Colon (tissue), 2 donors: Measurements from ENCODE around the gene ERP44.
"Not testable (repeated sequence)": the region's sequence is repeated elsewhere in the genome, so short reads cannot be mapped to it uniquely, and the experiment has no call there.

Source experiments
- FAIRE-seq: peaks from 2 replicates; lab custom pipeline; 2012; peaks lifted over from hg19 to GRCh38; lab: Jason Lieb, UNC
- donor health status: control.
- donor health status: control.

ERP44 gene

DNA sequence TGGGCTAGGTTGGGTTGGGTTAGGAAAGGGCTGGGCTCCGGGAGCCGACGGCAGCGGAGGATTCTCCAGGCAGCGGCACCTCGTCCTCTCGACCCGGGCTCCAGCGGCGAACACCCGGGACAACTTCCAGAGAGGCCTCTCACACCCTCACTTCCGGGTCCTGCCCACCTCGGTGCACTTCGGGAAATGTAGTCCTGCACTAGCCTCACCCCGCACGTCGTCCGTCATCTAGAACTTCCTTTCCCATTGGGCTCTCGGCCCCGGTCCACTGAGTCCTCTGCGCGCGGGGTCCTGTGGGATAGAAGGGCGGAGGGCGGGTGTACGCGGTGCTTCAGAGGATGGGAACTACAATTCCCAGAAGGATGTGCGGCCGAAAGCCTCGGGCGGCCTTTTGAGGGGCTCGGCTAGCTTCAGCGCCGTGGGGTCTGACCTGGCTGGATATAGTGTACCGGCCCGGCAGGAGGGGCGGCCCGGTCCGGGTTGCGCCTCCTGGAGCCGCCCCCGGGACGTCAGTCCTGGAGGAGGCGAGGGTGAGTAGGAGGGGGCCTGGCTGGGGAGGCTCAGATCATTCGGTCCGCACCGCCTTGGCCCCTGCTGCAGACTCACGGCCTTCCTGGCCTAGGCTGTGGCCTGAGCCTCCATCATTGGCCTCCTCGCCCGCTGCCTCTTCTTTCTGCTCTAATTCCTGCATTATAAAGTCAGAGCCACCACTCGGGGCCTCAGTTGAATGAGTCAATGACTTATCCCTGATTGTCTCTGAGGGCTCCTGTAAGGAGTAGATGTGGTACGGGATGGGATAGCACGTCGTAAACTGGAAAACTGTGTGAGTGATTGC is at the start of gene ERP44, which contains the start of gene INVS:
Gene ERP44 (minus strand): TSS at position 114 of the 835 bp plus-strand sequence. CDS start 160 bp downstream, outside the sequence.
Gene INVS (plus strand): TSS at position 357 of the 835 bp plus-strand sequence. CDS start 5,279 bp downstream, outside the sequence.
- no peak for FAIRE-seq

DNA sequence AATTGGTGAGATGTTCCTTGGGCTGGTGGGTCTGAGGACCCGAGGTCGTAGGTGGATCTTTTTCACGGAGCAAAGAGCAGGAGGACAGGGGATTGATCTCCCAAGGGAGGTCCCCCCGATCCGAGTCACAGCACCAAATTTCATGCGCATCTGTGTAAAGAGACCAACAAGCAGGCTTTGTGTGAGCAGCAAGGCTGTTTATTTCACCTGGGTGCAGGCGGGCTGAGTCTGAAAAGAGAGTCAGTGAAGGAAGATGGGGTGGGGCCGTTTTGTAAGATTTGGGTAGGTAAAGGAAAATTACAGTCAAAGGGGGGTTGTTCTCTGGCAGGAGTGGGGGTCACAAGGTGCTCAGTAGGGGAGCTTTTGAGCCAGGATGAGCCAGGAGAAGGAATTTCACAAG is 47.2 kb upstream of the ERP44 start:
- FAIRE-seq = not testable (repeated sequence)

DNA sequence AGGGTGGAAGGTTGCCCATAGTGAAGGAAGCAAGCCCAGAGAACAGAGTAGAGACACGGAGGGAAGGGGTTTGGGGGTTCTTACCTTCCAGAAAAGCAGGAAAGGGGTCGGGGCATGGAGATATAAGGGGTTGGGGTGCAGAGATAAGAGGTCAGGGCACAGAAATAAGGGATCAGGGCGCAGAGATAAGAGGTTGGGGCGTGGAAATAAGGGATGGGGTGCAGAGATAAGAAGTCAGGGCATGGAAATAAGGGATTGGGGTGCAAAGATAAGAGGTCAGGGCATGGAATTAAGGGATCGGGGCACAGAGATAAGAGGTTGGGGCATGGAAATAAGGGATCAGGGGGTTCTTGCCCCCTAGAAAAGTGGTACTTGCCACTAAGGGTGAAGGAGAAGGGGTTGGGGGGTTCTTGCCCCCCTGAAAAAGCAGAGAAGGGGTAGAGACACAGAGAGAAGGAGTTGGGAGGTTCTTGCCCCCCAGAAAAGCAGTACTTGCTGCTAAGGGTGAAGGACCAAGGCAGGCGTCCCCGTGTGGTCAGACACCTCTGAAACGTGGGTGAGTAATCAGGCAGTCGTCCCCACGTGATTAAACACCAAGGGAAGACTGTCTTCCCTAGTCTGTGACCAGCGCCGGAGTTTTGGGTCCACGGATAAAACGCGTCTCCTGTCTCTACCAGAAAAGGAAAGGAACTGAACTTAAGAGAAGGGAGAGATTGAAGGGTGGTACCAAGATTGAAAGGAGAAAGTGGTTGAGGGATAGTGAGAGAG is 46.6 kb upstream of the ERP44 start:
- not testable (repeated sequence) for FAIRE-seq

DNA sequence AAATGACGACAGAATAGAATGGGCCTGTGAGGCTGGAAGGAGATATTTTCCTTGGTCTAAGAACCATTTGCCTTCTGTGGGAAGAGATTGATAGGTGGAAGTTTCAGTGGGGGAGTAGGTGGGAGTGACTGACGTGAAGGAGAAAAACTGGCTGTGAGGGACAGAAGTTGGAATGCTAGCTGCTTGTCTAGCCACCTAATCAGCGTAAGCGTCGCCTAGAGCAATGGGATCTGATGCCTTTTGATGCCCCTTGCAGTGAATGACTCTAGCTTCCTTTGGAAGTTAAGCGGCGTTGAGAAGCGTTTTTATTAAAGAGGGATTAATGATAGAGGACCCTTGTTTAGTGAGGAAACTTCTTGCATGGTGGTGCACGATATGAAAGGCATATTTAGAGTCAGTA is 43.1 kb upstream of the ERP44 start:
- not testable (repeated sequence) for FAIRE-seq

DNA sequence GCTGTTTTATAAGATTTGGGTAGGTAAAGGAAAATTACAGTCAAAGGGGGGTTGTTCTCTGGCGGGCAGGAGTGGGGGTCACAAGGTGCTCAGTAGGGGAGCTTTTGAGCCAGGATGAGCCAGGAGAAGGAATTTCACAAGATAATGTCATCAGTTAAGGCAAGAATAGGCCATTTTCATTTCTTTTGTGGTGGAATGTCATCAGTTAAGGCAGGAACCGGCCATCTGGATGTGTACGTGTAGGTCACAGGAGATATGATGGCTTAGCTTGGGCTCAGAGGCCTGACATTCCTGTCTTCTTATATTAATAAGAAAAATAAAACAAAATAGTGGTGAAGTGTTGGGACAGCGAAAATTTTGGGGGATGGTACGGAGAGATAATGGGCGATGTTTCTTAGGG is 41.5 kb upstream of the ERP44 start:
- FAIRE-seq = not testable (repeated sequence)

DNA sequence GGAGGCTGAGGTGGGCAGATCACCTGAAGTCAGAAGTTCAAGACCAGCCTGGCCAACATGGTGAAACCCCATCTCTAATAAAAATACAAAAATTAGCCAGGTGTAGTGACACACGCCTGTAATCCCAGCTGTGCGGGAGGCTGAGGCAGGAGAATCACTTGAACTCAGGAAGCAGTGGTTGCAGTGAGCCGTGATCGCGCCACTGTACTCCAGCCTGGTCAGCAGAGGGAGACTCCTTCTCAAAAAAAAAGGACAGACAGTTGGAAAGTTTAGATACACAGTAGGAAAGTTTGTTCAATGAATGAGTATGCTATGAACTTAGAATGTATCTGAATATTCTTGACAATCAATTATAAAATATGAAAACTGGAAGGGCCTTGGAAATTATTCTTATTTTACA is 38.0 kb upstream of the ERP44 start:
- not testable (repeated sequence) for FAIRE-seq

DNA sequence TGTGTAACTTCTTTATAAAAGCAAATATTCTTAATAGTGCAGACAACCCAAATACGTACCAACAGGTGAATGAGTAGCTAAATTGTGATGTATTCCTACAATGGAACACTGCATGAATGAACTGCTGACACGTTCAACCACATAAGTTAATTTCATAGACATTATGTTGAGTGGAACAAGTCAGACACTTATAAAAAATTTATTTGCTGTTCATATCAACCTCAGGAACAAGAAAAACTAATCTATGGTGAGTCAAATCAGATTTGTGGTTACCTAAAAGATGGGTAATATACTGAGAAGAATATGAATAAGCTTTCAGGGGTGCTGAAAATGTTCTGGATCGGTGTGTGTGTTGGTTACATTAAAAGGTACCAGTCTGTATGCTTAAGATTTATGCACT is 35.9 kb upstream of the ERP44 start:
- FAIRE-seq = no peak

DNA sequence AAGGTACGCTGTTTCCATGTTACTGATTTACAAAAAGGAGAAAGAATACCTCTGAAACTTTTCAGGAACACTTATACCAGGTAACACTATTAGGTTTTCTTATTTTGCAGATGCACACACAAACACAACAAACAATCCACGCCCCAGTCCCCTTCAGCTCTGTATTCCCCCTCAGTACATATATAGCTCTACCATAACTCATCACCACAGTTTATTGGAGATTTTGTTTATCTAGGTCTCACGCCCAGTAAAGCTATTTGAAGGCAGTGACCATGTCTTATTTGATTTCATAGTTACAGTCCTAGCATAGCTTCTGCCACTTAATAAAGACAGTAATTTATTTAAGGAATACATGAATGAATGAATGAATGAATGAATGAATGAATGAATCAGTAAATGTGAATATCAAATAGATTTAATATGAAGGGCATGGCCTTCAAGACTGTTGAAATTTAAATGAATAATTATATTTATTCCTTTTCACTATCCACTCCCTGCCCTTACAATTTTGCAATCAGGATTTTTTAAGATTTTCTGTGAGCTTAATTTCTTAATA is 33.2 kb upstream of the ERP44 start:
- FAIRE-seq = no peak

DNA sequence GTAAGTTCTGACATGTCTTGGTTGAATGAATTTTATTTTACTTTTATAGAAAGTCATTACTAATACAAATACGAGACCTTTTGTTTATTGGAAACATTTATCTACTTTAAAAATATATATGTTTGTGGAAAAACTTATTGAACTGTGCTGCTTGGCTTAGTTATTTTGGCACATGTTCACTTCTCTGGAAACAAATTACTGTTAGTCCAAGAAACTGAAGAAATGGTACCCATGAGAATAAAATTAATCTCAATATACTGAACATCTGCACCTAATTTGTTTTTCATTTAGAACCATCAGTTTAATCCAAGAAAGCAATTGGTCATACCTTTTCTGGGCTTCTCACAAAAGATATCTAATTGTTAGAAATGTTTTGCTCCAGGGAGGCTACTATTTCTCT is 32.4 kb upstream of the ERP44 start:
- FAIRE-seq = no peak

DNA sequence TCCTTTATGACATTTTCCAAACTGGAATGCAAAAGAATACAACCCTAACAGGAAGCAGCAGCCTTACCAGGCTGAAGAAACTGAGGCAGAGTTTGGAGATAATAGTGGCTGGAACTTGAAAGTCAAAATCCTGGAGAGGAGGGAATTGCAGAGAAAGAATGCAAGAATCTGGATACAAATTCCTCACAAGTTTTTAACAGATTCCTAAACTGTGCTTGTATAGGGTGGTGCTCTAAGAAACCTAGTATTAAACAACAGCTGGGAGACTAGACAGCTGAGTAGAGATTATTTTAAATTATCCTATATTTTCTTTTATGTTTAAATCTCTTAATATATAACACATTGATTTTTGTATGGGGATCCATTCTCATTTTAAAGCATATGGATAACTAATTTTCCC is 31.0 kb upstream of the ERP44 start:
- no peak for FAIRE-seq

DNA sequence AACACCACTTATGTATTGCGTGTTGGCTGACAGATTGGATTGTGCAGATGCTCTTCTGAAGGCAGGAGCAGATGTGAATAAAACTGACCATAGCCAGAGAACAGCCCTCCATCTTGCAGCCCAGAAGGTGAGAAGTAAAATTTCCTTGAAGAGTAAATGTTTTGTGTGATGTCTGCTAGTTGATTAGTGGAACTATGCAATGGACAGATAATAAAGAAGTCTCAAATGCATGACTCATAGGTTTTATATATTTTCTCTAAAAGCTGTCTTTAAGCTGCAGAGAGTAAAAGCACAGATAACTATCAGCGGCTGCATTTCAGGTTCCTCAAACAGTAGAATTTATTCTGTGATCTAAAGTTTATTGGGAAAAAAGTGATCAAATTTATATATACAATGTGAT is 27.6 kb upstream of the ERP44 start:
- FAIRE-seq = no peak

DNA sequence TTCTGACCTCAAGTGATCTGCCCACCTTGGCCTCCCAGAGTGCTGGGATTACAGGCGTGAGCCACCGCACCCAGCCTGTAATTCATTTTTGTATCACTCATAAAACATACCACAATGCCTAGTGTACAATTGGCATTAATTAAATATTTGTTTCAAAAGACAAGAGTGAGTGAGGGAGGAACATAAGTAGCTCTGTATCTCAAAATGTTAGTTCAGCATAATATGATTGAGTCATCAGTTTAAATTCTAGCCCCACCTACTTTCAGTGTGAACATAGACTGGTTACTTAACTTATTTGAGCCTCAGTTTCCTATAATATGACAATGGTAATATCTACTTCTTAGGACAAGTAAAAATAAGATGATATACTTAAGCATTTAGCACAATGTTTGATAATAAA is 27.1 kb upstream of the ERP44 start:
- no peak for FAIRE-seq

DNA sequence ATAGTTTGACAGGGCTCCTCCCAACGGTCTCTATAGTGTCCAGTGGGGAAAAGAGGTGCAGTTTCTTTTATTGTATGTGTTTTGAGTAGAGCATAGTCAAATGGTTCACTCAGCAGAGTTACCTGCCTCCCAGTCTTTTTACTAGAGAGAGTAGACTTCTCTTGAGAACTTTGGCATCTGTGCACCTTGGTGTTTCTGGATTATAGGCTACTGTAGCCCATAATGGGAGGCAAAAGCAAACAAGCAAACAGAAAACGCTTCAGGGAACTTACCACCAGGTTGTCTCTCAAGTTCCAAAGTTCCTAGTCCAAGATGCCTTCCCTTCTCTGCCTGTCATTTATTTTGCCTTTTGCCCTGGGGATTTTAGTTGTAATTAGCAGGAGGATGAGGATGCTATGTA is 26.4 kb upstream of the ERP44 start:
- FAIRE-seq = no peak

DNA sequence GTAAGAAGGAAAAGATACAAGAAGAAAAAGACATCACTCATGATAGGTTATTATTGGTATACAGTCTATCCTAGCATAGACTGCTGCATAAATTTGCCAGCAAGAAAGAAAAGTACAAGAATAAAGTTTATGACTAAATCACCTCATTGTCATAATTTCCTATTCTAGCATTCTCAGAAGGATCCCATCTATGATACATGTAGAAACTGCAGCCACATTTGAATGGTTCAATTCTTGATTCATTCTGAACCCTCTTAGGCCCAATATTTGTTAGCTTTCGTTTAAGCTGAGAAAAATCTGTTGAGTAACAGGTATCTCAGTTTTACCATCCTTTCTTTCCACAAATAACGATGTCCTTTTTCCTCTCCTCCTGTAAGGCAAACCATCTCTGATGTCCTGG is 21.5 kb upstream of the ERP44 start:
- no peak for FAIRE-seq

DNA sequence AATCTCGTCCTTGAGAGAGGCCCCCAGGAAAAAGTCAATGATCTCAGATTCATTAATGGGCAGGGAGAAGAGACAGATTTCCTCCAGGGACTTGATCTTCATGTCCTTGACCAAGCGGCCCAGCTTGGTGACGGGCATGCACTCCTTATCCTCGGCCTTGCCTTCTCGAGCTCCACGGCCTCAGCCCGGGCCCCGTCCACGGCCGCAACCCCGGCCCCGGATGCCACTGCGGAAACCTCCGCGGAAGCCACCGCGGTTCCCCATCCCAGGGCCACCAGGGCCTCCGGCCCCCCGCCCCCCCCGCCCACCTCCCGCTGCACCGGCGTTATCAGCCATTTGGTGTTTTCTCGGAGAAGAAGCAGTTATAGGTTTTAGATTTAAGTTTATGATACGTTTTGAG is 18.5 kb upstream of the ERP44 start:
- FAIRE-seq = no peak

DNA sequence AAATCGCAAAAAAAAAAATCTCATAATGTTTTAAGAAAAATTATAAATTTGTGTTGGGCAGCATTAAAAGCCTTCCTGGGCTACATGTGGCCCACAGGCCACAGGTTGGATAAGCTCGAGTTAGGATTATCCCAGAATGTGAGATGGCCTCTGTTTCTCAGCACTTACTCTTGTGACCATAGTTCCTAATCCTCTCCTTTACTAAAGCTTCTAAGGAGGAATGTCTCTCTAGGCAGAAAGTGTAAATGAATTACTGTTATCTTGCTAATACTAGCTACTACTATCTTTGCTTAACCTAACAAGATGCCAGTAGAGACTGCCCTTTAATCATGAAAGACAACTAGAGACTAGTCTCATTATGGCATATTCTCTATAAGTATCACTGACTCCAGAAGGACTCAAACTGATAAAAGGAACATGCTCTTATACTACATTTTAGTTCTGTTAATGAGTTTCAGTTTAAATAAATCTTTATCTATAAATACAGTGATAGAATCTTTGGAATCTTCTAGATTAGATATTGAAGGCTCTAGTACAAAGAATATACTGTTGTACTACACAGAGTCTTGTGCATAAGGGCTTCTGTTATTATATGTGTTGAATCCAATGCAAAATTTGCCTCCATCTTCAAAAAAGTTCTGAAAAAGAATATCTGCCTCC is 14.0 kb upstream of the ERP44 start:
- no peak for FAIRE-seq

DNA sequence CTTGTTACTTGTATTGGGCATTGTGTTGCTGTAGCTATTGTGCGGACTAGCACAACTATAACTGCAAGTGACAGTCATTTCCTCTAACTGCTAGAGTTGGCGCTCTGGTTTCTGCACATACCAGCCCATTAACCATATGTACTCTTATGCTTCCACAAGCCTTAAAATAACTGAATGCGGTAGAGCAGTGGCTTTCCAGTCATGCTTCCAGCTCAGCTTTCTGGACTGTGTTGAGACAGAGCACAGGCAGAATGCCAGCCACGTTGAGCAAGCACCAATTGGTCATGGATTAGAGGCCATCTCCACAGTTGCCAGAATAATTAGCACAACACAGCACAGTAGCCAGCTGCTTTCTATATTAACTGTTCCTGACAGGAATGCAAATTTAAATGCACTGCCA is 12.4 kb upstream of the ERP44 start:
- FAIRE-seq = no peak

DNA sequence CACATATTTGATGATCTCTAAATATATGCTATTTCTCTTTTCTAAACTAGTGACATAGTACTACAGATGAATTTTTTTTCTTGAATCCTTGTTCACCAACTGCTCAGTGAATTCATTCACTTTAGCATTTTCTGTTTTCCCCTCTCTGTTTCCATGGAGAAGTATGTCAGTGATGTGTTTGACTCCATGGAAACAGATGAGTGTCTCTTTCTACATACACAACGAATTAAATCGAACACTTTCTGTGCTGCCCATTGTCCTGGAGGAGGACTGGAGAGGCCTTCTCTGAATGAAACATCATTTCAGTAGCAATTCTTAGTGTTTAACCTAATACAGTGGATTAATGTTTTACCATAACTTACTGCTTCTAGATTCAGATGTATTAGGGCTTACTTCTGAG is 9.8 kb upstream of the ERP44 start:
- FAIRE-seq = no peak

DNA sequence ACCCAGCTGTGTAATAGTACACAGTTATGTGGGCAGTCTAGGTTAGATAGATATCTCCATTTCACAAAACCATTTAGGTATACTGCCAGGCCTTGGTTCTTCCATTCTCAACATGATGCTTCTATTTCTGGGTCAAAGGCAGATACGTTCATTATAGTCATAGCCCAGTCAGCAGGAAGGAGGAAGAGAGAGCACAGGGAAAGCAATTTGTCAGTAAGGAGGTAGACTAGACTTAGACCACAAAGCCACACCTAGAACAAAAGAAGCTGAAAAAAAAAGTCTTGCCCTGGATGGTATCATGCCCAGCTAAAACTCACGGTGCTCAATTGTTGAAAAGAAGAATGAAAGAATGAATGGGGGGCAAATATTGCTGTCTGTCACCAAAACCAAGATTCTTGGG is 7.8 kb upstream of the ERP44 start:
- FAIRE-seq = no peak

DNA sequence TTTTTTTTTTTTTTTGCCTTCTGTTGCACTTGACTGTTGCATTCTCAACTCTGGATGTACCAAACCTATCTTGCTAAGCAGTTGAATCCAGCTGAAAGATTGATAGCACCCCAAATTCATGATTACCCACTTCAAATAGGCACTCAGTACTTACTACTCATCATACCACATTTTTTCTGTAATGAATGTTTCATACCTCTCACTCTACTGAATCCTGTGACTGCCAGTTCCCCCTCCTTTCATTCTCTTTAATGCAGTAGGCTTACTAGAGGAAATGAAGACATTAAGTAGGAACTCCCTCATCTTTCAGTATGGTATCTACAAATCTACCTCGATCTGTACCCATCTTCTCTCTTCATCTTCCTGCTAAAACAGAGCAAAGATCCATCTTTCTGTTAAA is 7.1 kb upstream of the ERP44 start:
- FAIRE-seq = no peak

DNA sequence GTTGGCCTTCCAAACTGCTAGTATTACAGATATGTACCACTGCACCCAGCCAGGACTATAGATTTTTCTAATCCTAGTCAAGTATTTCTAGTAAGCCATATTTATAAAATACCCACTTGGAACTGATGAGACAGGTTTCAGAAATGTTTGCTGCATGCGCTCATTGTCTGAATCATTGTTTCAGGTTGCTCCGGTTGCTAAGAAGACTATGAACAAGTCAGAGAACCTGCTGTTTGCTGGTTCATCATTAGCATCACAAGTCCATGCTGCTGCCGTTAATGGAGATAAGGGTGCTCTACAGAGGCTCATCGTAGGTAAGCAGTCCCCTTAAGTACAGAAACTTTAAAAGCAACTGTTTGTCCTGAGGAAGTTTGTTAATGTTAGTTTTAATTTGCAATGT is 5.5 kb upstream of the ERP44 start:
- FAIRE-seq = no peak

DNA sequence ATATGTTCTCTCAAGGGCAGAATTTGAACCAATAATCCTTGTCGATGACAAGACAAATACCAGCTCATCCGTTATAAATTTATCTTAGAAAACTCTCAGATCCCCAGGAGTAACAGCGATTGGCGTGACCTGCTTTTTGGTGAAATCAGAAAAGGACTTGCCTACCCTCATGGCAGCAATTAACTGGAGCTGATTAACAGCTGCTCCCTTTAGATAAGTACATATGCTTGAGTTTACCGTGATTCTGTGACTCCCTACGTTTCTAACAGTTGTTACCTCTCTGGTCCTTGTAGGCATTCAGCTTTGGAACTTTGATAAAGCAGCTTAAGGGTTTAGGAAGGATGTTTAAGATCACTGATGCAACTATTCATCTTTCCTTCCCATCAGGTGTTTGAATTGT is 2.8 kb upstream of the ERP44 start:
- FAIRE-seq = no peak
